ENCODE results near the gene IFIH1. TPM values are rescaled to one million over a fixed set of nuclear protein-coding genes. Genes with fewer than 3 reads are reported as not detected.

IFIH1 gene
- total RNA-seq, 1 donor from 2014 or later, result 38.1 TPM

DNA sequence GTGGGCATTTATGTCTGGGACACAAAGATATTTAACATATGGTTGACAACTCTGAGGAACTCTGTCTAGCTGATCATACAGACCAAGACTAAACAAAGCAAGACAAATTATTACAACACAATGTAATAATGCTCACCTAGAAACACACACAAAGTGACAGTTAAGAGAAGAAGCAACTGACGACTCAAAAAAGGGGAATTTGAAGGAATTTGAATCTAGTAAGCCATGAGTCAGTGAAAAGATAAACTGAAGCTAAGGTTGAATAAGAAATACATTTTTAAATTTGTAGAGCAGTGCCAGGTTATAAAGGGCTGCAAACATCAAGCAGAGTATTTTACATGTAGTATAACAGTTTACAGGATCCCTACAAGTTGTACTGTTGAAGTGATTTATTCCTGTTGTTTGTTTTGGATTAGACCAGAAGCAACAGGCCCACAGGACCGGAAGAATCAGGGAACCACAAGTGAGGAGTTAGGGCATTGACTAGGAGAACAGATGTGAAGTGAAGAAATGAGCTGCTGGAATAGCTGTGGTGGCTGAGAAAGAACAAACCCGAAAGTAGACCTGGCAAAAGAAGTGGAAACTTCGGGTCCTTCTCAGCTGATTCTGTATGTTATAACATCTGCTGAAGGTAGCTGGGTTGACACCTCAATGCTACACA lies 35.6 kb downstream of the IFIH1 start:
- no peak overlapping the region for H3K27ac ChIP-seq
- TF ChIP-seq CTCF (IDR thresholded peaks at IDR 0.05), result no peak
- H3K36me3 ChIP-seq, result peaks cover 75% of the 10 kb centered on the region
- no peak for DNase-seq
- intact Hi-C loops (cut with DNase I), result no loop called here
- no peaks in the 10 kb centered on the region for H3K4me1 ChIP-seq
- no peaks in the 10 kb centered on the region for H3K27me3 ChIP-seq
- ATAC-seq, result no peak
- H3K9me3 ChIP-seq, result no peaks in the 10 kb centered on the region
- no peak overlapping the region for H3K4me3 ChIP-seq

GRCh38 chr2:162280654-162281053 lies 37.8 kb downstream of the IFIH1 start:
- Histone ChIP-seq H3K36me3 (peaks cover 74% of the 10 kb centered on the region), H3K27me3 (no peaks in the 10 kb centered on the region), H3K4me1 (no peaks in the 10 kb centered on the region), H3K27ac (no peak overlapping the region), H3K4me3 (no peak overlapping the region), H3K9me3 (no peaks in the 10 kb centered on the region)
- TF ChIP-seq CTCF (IDR thresholded peaks at IDR 0.05), result no peak
- intact Hi-C loops (cut with DNase I), result no loop called here
- DNase-seq, result no peak
- no peak for ATAC-seq

- no peak overlapping the region for H3K27ac ChIP-seq
- no peaks in the 10 kb centered on the region for H3K9me3 ChIP-seq
- H3K4me3 ChIP-seq, result no peak overlapping the region
- DNase-seq, result no peak
- H3K36me3 ChIP-seq, result peaks cover 58% of the 10 kb centered on the region
- intact Hi-C loops (cut with DNase I), result no loop called here
- no peaks in the 10 kb centered on the region for H3K27me3 ChIP-seq
- ATAC-seq, result no peak
- no peaks in the 10 kb centered on the region for H3K4me1 ChIP-seq
- no peak for TF ChIP-seq CTCF (IDR thresholded peaks at IDR 0.05)
These were observed 41.1 kb downstream of the IFIH1 start for GRCh38 chr2:162277381-162277780.

- peaks cover 66% of the 10 kb centered on the region for H3K36me3 ChIP-seq
- no peak for ATAC-seq
- intact Hi-C loops (cut with DNase I), result no loop called here
These were observed 50.5 kb downstream of the IFIH1 start for GRCh38 chr2:162267996-162268395.

DNA sequence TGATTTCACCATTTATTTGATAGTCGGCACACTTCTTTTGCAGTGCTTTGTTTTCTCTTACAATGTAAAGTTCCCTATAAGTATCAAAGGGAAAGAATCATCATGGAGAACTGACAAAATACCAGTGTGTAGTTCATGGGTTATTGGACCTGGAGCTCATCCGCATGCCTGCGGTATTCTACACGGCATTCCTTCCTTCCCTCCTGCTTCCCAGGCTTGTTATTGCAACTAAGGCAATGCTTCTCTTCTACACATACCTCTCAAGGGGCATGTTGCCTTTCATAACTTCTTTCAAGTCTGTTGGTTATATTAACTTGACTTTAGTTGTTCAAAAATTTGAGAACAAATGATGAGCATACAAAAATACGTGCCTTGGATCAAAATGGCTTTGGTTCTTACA lies 51.0 kb downstream of the IFIH1 start:
- DNase-seq (no peak), ATAC-seq (no peak)
- Histone ChIP-seq H3K27ac (no peak overlapping the region), H3K9me3 (no peaks in the 10 kb centered on the region), H3K36me3 (peaks cover 64% of the 10 kb centered on the region), H3K4me1 (no peaks in the 10 kb centered on the region), H3K4me3 (no peak overlapping the region), H3K27me3 (no peaks in the 10 kb centered on the region)
- no peak for TF ChIP-seq CTCF (IDR thresholded peaks at IDR 0.05)
- intact Hi-C loops (cut with DNase I), result no loop called here

More at GRCh38 chr2:162267996-162268395, 50.5 kb downstream of the IFIH1 start:
- H3K27me3 ChIP-seq, result no peaks in the 10 kb centered on the region
- no peak overlapping the region for H3K4me3 ChIP-seq
- H3K4me1 ChIP-seq, result no peaks in the 10 kb centered on the region
- no peak for TF ChIP-seq CTCF (IDR thresholded peaks at IDR 0.05)
- no peaks in the 10 kb centered on the region for H3K9me3 ChIP-seq
- DNase-seq, result no peak
- H3K27ac ChIP-seq, result no peak overlapping the region

GRCh38 chr2:162266460-162266760 lies 52.1 kb downstream of the IFIH1 start:
- ATAC-seq (no peak), DNase-seq (no peak)
- no peak for TF ChIP-seq CTCF (IDR thresholded peaks at IDR 0.05)
- intact Hi-C loops (cut with DNase I), result no loop called here
- Histone ChIP-seq H3K36me3 (peaks cover 53% of the 10 kb centered on the region), H3K9me3 (no peaks in the 10 kb centered on the region), H3K4me3 (no peak overlapping the region), H3K27ac (no peak overlapping the region), H3K27me3 (no peaks in the 10 kb centered on the region), H3K4me1 (peaks cover 8% of the 10 kb centered on the region)
